GM21447 (cell line): Measurements from ENCODE around the gene SIRT2.
"Not testable (repeated sequence)": the region's sequence is repeated elsewhere in the genome, so short reads cannot be mapped to it uniquely, and the experiment has no call there.

ENCODE experiments used
- ATAC-seq: cut with Tn5 transposase; IDR thresholded peaks from one replicate; pipeline ENCODE4 v1.9.1; 2021; ENCODE audit not compliant: unreplicated experiment

The SIRT2 gene

DNA sequence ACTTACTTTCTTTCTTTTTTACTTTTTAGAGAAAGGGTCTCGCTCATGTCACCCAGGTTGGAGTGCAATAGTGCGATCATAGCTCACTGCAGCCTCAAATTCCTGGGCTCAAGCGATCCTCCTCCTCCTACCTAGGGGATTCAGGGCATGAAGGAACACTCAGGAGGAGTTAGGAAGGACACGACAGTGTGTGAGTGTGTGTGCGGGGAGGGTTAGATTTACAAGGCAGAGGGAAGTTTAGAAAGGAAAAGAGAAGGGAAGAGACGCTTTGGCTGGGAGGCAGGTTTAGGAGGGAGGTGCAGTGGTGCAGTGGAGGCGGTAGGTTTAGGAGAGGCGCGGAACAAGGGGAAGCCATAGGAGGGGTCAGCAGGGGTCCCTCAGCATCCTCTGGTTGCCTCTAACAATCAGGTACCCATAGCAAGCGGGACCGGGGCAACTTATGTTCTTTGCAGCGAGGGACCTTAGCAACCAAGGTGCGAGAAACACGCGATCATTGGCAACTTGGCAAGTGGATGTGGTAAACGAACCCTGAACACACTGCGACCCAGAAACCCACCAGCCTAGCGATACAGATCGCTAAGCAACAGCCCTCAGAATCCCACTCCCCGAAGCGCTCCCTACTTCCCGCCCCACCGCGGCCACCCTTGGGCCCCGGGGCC is 501 bp downstream of the SIRT2 start:
- no peak for ATAC-seq

DNA sequence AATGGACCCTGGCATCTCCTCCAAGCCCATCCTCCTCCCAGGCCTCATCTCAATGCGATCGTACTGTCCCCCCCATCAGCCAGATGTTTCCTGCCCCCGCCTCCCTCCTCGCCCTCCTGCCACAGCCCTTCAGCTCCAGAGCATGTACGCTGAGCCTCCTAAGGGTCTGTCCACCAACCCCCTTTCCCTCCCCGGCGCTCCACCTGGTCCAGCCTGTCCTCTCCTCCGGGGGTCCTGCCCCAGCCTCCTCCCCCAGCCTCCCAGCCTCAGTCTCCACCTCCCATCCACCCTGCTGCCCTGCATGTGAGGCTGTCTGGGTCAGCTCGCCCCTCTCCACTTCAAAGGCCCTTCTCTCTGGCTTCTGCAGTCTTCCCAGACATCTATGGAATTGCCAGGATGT is 4.5 kb downstream of the SIRT2 start:
- no peak for ATAC-seq

DNA sequence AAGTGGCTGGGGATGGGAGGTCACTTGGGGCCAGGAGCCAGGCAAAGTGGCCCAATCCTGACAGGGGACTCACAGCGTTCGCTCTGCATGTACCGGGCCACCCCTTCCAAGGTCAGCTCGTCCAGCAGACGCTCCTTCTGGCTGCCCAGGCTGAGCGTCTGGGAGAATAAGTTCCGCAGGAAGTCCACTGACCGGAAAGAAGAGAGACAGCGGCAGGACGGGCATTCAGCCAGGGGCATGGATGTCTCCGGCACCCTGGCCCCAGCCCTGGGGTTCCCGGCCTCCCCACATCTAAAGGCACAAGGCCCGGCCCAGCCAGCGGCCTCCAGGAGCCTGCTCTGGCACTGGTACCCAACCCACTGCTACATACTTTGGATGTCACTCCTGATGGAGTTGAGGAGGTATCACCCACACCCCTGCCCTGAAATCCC is 6.1 kb downstream of the SIRT2 start:
- ATAC-seq: no peak

DNA sequence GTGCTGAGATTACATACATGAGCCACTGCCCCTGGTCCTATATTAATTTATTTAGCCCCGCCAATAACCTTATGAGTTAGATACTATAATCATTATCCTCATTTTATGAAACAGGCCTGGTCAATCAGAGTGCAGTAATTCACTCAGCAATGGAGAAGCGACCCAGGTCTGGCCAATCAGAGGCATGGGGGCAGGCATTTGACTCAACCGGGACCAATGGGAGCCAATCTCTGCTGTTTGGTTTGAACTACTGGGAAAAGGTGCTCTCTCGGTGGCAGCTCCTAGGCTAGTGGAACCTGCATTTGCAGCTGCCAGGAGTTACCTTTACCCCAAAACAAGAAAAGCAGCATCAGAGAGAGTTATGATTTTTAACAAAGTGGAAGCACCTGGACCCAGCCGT is 6.6 kb downstream of the SIRT2 start:
- ATAC-seq: no peak

DNA sequence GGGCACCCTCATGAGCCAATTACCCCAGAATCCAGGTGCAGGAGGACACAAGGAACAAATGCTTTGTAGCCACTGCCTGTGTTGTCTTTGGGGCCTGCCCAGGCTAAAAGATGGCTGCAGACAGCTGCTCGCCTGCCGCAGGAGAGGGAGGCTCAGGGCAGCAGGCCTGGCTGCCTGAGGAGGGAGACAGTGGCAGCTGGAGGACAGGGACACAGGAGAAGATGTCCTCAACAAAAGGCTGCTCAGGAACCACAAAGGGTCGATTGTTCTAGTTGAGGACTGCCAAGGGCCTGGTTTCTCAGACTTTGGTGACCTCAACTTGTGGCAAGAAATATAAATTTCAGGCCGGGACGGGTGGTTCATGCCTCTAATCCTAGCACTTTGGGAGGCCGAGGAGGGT is 7.6 kb downstream of the SIRT2 start:
- ATAC-seq: no peak

DNA sequence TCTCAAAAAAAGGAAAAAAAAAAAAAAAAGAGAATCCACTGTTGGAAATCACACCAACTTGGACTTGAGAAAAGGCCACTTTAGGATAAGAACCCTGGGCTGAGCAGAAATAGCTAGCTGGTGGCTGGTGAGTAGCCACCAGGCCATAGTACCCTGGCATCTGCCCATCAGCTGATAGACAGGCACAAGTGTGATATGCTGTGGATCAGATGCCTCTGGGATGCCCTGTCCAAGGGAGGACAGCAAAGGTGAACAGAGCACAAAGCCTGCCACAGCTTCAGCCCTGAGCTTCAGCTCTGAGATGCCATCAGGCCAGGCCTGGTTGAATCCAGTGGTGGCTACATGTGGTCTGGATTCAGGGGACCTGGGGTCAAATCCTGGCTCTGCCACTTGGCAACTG is 8.7 kb downstream of the SIRT2 start:
- no peak for ATAC-seq

GRCh38 chr19:38889803-38890202 is 9.6 kb downstream of the SIRT2 start:
- no peak for ATAC-seq

- ATAC-seq: no peak
Observed at GRCh38 chr19:38888876-38889275, 10.5 kb downstream of the SIRT2 start.

DNA sequence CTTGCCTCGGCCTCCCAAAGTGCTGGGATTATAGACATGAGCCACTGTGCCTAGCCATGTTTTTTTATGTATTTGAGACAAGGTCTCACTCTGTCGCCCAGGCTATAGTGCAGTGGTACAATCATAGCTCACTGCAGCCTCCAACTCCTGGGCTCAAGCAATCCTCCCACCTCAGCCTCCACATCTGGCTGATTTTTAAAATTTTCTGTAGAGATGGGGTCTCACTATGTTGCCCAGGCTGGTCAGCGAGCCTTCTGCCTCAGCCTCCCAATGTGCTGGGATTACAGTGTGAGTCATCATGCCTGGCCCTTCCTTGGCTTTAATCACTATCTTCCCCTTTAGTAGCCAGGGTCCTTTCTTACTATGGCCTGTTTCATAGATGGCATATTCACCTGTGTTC is 14.7 kb downstream of the SIRT2 start:
- not testable (repeated sequence) for ATAC-seq

GRCh38 chr19:38883286-38883685 is 16.1 kb downstream of the SIRT2 start:
- no peak for ATAC-seq

DNA sequence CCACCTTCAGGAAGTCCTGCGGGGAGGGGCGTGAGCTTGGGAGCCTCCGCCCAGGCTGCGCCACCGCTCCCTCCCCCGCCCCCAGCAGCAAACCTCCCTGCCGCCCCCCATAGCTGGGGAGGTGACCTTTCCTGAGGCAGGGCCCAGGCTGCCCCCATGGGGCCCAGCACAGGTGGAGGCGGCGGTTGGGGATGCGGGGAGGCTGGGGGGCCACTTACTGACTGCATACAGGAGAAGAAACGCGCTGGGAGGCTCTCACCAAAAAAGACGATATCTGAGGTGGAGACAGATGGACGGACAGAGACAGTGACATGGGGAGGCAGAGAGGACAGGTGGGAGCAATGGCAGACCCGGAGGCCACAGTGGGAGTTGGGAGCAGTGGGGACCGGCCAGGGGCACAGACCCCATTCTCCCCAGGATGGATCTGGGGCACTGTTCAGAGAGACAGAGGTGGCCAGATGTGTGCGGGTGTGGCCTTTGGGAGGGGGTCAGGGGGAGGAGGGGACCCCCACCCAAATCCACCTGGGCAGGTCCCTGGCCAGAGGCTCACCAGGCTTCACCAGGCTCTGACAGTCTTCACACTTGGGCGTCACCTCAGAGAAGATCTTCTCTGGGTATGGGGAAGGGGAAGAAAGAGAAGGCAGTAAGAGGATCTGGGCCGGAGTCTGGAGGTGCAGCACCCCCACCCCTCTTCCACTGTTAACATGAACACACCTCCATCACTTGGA is 18.4 kb downstream of the SIRT2 start:
- no peak for ATAC-seq

GRCh38 chr19:38880076-38880881 is 19.1 kb downstream of the SIRT2 start:
- ATAC-seq: no peak

- ATAC-seq: no peak
Observed at GRCh38 chr19:38879400-38879751, 20.0 kb downstream of the SIRT2 start.

DNA sequence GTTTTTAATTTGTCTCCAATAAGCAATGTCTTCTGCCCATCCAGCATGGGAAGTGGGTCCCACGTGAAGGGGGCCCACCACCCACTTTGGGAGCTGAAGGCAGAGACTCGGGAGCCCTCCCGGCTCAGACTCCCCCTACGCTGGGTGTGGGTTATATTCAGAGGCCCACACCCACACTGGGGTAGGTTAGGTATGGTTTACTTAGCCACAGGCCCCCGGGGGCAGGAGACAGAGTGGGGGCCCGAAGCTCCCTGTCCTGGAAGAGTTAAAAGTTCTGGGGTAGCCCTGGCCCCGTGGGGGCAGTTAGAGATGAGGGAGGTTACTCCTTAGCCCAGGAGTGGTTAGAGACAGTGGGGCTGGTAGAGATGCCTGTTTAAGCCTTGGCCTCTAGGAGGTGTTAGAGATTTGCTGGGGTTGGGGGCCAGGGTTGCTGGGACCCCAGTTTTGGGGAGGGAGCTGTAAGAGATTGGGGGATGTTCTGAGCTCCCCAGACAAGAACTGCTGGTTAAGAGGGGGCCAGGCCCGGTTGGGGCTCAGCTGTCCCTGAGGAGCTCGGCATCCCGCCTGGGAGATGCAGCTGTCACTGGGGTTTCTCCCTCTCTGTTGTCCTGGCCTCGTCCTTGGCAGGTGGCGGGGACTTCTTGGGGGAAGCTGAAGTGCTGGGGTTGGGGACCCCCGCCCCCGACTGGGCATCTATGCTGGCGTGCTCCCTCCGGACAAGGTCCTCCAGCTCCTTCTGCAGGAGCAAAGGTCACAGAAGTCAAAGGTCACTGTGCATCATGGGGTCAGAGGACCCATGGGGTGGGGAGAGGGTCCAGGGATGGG is 20.6 kb downstream of the SIRT2 start:
- no peak for ATAC-seq

- peak; percentile 71 for ATAC-seq
Observed at GRCh38 chr19:38877781-38878574, 21.4 kb downstream of the SIRT2 start, which contains the start of gene RINL. Gene RINL, minus strand, starts transcription at chr19:38878275. Its CDS starts 1,533 bp downstream, at chr19:38876742.

GRCh38 chr19:38875656-38876395 is 23.6 kb downstream of the SIRT2 start:
- ATAC-seq: no peak

- not testable (repeated sequence) for ATAC-seq
Observed at GRCh38 chr19:38873400-38873799, 26.0 kb downstream of the SIRT2 start.

- ATAC-seq: no peak
Observed at GRCh38 chr19:38870612-38871011, 28.8 kb downstream of the SIRT2 start.

GRCh38 chr19:38869836-38870607 is 29.4 kb downstream of the SIRT2 start:
- peak; percentile 56 for ATAC-seq
